ENCODE results near the gene ACBD6.
"Not testable (repeated sequence)": the region's sequence is repeated elsewhere in the genome, so short reads cannot be mapped to it uniquely, and the experiment has no call there.

The ACBD6 gene

GRCh38 chr1:180502361-180503279, at the start of gene ACBD6:
TSS of gene ACBD6 (minus strand) at chr1:180502577. CDS start at chr1:180502266, 311 bp downstream.
- in situ Hi-C loops (cut with HindIII; ENCODE audit: low pct_ligation_motif_present, low pct_unique_long_range_greater_than_20kb, low sequenced_read_pairs) = no loop called here
- peak; percentile 94 for DNase-seq

- in situ Hi-C loops (cut with HindIII; ENCODE audit: low pct_ligation_motif_present, low pct_unique_long_range_greater_than_20kb, low sequenced_read_pairs) = no loop called here
- no peak for DNase-seq
Observed at GRCh38 chr1:180551997-180552396, 49.6 kb upstream of the ACBD6 start.

GRCh38 chr1:180550241-180550640, 47.9 kb upstream of the ACBD6 start:
- in situ Hi-C loops (cut with HindIII; ENCODE audit: low pct_ligation_motif_present, low pct_unique_long_range_greater_than_20kb, low sequenced_read_pairs) = no loop called here
- DNase-seq = no peak

- in situ Hi-C loops (cut with HindIII; ENCODE audit: low pct_ligation_motif_present, low pct_unique_long_range_greater_than_20kb, low sequenced_read_pairs) = loop anchor here (25.0 kb wide), 1 partner anchor 313 kb away; no protein-coding TSS in a partner anchor
- DNase-seq = not testable (repeated sequence)
Observed at GRCh38 chr1:180549770-180550169, 47.4 kb upstream of the ACBD6 start.

- DNase-seq = no peak
- in situ Hi-C loops (cut with HindIII; ENCODE audit: low pct_ligation_motif_present, low pct_unique_long_range_greater_than_20kb, low sequenced_read_pairs) = loop anchor here (25.0 kb wide), 1 partner anchor 313 kb away; no protein-coding TSS in a partner anchor
Observed at GRCh38 chr1:180548686-180549317, 46.4 kb upstream of the ACBD6 start.

- no peak for DNase-seq
- in situ Hi-C loops (cut with HindIII; ENCODE audit: low pct_ligation_motif_present, low pct_unique_long_range_greater_than_20kb, low sequenced_read_pairs) = loop anchor here (25.0 kb wide), 1 partner anchor 316 kb away; no protein-coding TSS in a partner anchor
Observed at GRCh38 chr1:180545991-180546390, 43.6 kb upstream of the ACBD6 start.

- in situ Hi-C loops (cut with HindIII; ENCODE audit: low pct_ligation_motif_present, low pct_unique_long_range_greater_than_20kb, low sequenced_read_pairs) = loop anchor here (25.0 kb wide), 1 partner anchor 318 kb away; no protein-coding TSS in a partner anchor
- no peak for DNase-seq
Observed at GRCh38 chr1:180544050-180544449, 41.7 kb upstream of the ACBD6 start.

- in situ Hi-C loops (cut with HindIII; ENCODE audit: low pct_ligation_motif_present, low pct_unique_long_range_greater_than_20kb, low sequenced_read_pairs) = loop anchor here (25.0 kb wide), 1 partner anchor 320 kb away; no protein-coding TSS in a partner anchor
- DNase-seq = no peak
Observed at GRCh38 chr1:180542838-180543145, 40.4 kb upstream of the ACBD6 start.

- in situ Hi-C loops (cut with HindIII; ENCODE audit: low pct_ligation_motif_present, low pct_unique_long_range_greater_than_20kb, low sequenced_read_pairs) = loop anchor here (25.0 kb wide), 1 partner anchor 320 kb away; no protein-coding TSS in a partner anchor
- no peak for DNase-seq
Observed at GRCh38 chr1:180542113-180542837, 39.9 kb upstream of the ACBD6 start.

GRCh38 chr1:180540697-180541594, 38.6 kb upstream of the ACBD6 start:
- in situ Hi-C loops (cut with HindIII; ENCODE audit: low pct_ligation_motif_present, low pct_unique_long_range_greater_than_20kb, low sequenced_read_pairs) = loop anchor here (25.0 kb wide), 1 partner anchor 321 kb away; no protein-coding TSS in a partner anchor
- DNase-seq = no peak

GRCh38 chr1:180539136-180539535, 36.8 kb upstream of the ACBD6 start:
- in situ Hi-C loops (cut with HindIII; ENCODE audit: low pct_ligation_motif_present, low pct_unique_long_range_greater_than_20kb, low sequenced_read_pairs) = loop anchor here (25.0 kb wide), 1 partner anchor 323 kb away; no protein-coding TSS in a partner anchor
- no peak for DNase-seq

GRCh38 chr1:180536821-180537372, 34.5 kb upstream of the ACBD6 start:
- DNase-seq = no peak
- in situ Hi-C loops (cut with HindIII; ENCODE audit: low pct_ligation_motif_present, low pct_unique_long_range_greater_than_20kb, low sequenced_read_pairs) = loop anchor here (25.0 kb wide), 1 partner anchor 325 kb away; no protein-coding TSS in a partner anchor

- no peak for DNase-seq
- in situ Hi-C loops (cut with HindIII; ENCODE audit: low pct_ligation_motif_present, low pct_unique_long_range_greater_than_20kb, low sequenced_read_pairs) = loop anchor here (25.0 kb wide), 1 partner anchor 327 kb away; no protein-coding TSS in a partner anchor
Observed at GRCh38 chr1:180535418-180535999, 33.1 kb upstream of the ACBD6 start.

- in situ Hi-C loops (cut with HindIII; ENCODE audit: low pct_ligation_motif_present, low pct_unique_long_range_greater_than_20kb, low sequenced_read_pairs) = loop anchor here (25.0 kb wide), 1 partner anchor 328 kb away; no protein-coding TSS in a partner anchor
Observed at GRCh38 chr1:180534214-180534613, 31.8 kb upstream of the ACBD6 start.

GRCh38 chr1:180533266-180533987, 31.1 kb upstream of the ACBD6 start:
- DNase-seq = peak; percentile 76
- in situ Hi-C loops (cut with HindIII; ENCODE audit: low pct_ligation_motif_present, low pct_unique_long_range_greater_than_20kb, low sequenced_read_pairs) = loop anchor here (25.0 kb wide), 1 partner anchor 329 kb away; no protein-coding TSS in a partner anchor

More at GRCh38 chr1:180534214-180534613, 31.8 kb upstream of the ACBD6 start:
- DNase-seq = no peak

GRCh38 chr1:180532854-180533253, 30.5 kb upstream of the ACBD6 start:
- no peak for DNase-seq
- in situ Hi-C loops (cut with HindIII; ENCODE audit: low pct_ligation_motif_present, low pct_unique_long_range_greater_than_20kb, low sequenced_read_pairs) = loop anchor here (25.0 kb wide), 1 partner anchor 329 kb away; no protein-coding TSS in a partner anchor
